Suprapubic skin (tissue), 4 donors: ENCODE data around the gene MYMX.

Source experiments
- EP300 ChIP-seq: sonication (generic); formaldehyde crosslinking; IDR thresholded peaks from one replicate; pipeline ENCODE4 v1.6.1; 2017; ENCODE audit warnings: antibody characterized with exemption
- POLR2A ChIP-seq, 2 donors: fragments of 450-650 bp; IDR thresholded peaks; one replicate each; pipeline ENCODE4 v1.6.1; 2017; ENCODE audit warnings: antibody characterized with exemption in 2 of 2, mild to moderate bottlenecking in 2 of 2, moderate library complexity in 2 of 2
- POLR2AphosphoS5 ChIP-seq, 3 donors: sonication (generic); formaldehyde crosslinking; IDR thresholded peaks; one replicate each; pipeline ENCODE4 v1.6.1; 2017; ENCODE audit warnings: antibody characterized with exemption in 3 of 3
- TF ChIP-seq, protein P1 (sequence below), 2 donors: fragments of 200-600 bp in 1 of 2; fragments of 450-650 bp in 1 of 2; sonication (generic) in 1 of 2; IDR thresholded peaks; one replicate each; pipeline ENCODE4 v1.5.1; 2016 to 2019; ENCODE audit warnings: antibody characterized with exemption in 2 of 2, mild to moderate bottlenecking in 1 of 2, moderate library complexity in 1 of 2

DNA sequence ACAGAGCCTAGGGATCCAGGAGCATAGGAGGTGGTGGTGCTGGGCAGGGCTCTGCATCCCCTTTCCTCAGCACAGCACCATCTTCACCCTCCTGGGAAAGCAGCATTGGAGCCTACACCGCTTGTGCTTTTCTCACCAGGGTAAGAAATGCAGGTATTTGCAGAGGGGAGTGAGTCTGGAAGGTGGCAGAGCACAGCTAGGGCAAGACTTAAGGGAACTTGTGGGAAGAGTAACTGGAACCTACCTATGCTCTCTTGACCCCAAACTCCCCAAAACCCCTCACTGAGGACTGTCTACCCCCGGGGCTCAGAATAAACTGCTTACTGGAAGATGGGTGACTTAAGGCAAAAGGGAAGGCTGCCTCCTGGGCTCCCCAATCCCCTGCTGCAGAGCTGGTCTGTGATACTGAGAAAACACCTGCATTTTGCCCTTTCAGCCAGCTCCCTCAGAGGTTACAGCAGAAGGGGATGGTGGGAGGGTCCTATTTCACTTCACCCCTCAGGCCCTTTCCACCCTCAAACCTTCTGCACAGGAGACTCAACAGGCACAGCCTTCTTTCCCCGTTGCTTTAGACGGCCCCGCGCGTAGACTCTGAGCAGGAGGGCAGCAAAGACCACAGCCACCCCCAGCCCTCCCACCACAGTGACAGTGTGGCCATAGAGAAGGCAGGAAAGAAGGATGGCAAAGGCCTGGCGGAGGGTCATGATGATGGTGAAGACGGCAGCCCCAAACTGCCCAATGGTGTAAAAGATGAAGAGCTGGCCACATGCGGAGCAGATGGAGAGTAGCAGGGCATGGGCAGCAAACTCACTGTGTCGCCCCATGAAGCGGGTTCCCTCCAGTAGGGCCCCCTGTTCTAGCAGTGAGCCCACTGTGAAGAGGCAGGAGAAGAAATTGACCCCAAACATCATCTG is 37.7 kb downstream of the MYMX start:
- TF ChIP-seq, protein P1, sequence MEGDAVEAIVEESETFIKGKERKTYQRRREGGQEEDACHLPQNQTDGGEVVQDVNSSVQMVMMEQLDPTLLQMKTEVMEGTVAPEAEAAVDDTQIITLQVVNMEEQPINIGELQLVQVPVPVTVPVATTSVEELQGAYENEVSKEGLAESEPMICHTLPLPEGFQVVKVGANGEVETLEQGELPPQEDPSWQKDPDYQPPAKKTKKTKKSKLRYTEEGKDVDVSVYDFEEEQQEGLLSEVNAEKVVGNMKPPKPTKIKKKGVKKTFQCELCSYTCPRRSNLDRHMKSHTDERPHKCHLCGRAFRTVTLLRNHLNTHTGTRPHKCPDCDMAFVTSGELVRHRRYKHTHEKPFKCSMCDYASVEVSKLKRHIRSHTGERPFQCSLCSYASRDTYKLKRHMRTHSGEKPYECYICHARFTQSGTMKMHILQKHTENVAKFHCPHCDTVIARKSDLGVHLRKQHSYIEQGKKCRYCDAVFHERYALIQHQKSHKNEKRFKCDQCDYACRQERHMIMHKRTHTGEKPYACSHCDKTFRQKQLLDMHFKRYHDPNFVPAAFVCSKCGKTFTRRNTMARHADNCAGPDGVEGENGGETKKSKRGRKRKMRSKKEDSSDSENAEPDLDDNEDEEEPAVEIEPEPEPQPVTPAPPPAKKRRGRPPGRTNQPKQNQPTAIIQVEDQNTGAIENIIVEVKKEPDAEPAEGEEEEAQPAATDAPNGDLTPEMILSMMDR (IDR thresholded peaks at IDR 0.05), result no peak
- TF ChIP-seq POLR2A (IDR thresholded peaks at IDR 0.05) (no peak), POLR2AphosphoS5 (IDR thresholded peaks at IDR 0.05) (no peak), EP300 (no peak)
